PFSK-1 (cell line): Measurements from ENCODE around the gene TNKS2.

Source experiments
- SIN3A ChIP-seq: IDR thresholded peaks from 2 replicates; pipeline ENCODE4 v1.6.1; 2012; ENCODE audit warnings: mild to moderate bottlenecking, low read length, moderate library complexity, borderline replicate concordance; ENCODE audit not compliant: insufficient read depth
- TAF1 ChIP-seq: IDR thresholded peaks from 2 replicates; pipeline ENCODE4 v1.6.1; 2012; ENCODE audit warnings: low read length, control low read depth, borderline replicate concordance; ENCODE audit not compliant: insufficient read depth
- TF ChIP-seq, protein P1 (sequence below), 2 experiments: IDR thresholded peaks; 2 replicates each; pipeline versions ENCODE4 v1.6.1 to v1.8.0; 2011 to 2012; ENCODE audit warnings: low read depth in 2 of 2, low read length in 2 of 2, control low read depth in 1 of 2, inconsistent platforms in 1 of 2, mild to moderate bottlenecking in 1 of 2, moderate library complexity in 1 of 2; ENCODE audit not compliant: insufficient read depth in 1 of 2

DNA sequence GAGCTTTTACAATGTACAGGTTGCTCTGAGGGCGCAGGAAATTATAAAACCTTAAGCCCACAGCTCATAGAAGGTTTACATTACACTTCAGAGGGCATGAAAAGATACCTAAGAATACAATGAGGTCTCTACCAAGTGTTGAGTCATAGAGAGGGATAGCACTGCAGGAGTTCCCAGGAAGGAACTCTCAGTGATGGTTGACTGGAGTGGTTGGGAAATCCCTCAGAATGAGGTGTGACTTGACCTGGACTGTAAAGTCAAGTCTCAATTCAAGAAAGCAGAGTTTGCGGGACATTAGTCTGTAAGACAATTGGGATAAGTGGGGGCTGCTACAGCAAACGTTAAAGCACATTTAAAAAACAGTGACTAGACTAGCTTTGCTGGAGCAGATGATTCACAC lies 21.9 kb downstream of the TNKS2 start:
- TF ChIP-seq TAF1 (no peak), SIN3A (no peak)
- TF ChIP-seq, protein P1, sequence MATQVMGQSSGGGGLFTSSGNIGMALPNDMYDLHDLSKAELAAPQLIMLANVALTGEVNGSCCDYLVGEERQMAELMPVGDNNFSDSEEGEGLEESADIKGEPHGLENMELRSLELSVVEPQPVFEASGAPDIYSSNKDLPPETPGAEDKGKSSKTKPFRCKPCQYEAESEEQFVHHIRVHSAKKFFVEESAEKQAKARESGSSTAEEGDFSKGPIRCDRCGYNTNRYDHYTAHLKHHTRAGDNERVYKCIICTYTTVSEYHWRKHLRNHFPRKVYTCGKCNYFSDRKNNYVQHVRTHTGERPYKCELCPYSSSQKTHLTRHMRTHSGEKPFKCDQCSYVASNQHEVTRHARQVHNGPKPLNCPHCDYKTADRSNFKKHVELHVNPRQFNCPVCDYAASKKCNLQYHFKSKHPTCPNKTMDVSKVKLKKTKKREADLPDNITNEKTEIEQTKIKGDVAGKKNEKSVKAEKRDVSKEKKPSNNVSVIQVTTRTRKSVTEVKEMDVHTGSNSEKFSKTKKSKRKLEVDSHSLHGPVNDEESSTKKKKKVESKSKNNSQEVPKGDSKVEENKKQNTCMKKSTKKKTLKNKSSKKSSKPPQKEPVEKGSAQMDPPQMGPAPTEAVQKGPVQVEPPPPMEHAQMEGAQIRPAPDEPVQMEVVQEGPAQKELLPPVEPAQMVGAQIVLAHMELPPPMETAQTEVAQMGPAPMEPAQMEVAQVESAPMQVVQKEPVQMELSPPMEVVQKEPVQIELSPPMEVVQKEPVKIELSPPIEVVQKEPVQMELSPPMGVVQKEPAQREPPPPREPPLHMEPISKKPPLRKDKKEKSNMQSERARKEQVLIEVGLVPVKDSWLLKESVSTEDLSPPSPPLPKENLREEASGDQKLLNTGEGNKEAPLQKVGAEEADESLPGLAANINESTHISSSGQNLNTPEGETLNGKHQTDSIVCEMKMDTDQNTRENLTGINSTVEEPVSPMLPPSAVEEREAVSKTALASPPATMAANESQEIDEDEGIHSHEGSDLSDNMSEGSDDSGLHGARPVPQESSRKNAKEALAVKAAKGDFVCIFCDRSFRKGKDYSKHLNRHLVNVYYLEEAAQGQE (IDR thresholded peaks at IDR 0.05; ENCODE audit: insufficient read depth in 1 of 2, low read depth in 2 of 2, low read length in 2 of 2), result no peak
